Smooth muscle cell (in vitro differentiated cells): ENCODE results near the gene BCAT1. TPM values are rescaled to one million over a fixed set of nuclear protein-coding genes. Genes with fewer than 3 reads are reported as not detected.

Experiments used
- DNase-seq: peaks from one replicate; lab custom pipeline; 2025; ENCODE audit not compliant: unreplicated experiment; lab: John Stamatoyannopoulos, UW
- H2AFZ ChIP-seq: fragments of 200-600 bp; sonication (generic); 2 replicates; pipeline ENCODE4 v1.6.0; 2016; ENCODE audit warnings: antibody characterized with exemption, low read depth, mild to moderate bottlenecking
- H3F3A ChIP-seq: fragments of 200-600 bp; sonication (generic); 2 replicates; pipeline ENCODE4 v1.6.0; 2017; ENCODE audit warnings: antibody characterized with exemption, low read depth
- H3K27ac ChIP-seq: fragments of 200-600 bp; sonication (generic); 2 replicates; pipeline ENCODE4 v1.5.1; 2016; ENCODE audit warnings: low read depth, mild to moderate bottlenecking
- H3K27me3 ChIP-seq: fragments of 200-600 bp; sonication (generic); 2 replicates; pipeline ENCODE4 v1.6.1; 2016; ENCODE audit warnings: low read depth, mild to moderate bottlenecking
- H3K36me3 ChIP-seq: fragments of 200-600 bp; sonication (generic); 2 replicates; pipeline ENCODE4 v1.5.1; 2016; ENCODE audit warnings: low read depth
- H3K4me1 ChIP-seq: fragments of 200-600 bp; sonication (generic); 2 replicates; pipeline ENCODE4 v1.5.1; 2016; ENCODE audit warnings: low read depth
- H3K4me2 ChIP-seq: fragments of 200-600 bp; sonication (generic); 2 replicates; pipeline ENCODE4 v1.6.0; 2016; ENCODE audit warnings: mild to moderate bottlenecking
- H3K4me3 ChIP-seq: fragments of 200-600 bp; sonication (generic); 2 replicates; pipeline ENCODE4 v1.5.1; 2016; ENCODE audit warnings: mild to moderate bottlenecking
- H3K79me2 ChIP-seq: fragments of 200-600 bp; sonication (generic); 2 replicates; pipeline ENCODE4 v1.6.0; 2016; ENCODE audit warnings: low read depth, mild to moderate bottlenecking
- H3K9ac ChIP-seq: fragments of 200-600 bp; sonication (generic); 2 replicates; pipeline ENCODE4 v1.6.0; 2016; ENCODE audit warnings: low read depth
- H3K9me3 ChIP-seq: fragments of 200-600 bp; sonication (generic); replicated peaks from 2 replicates; pipeline ENCODE4 v1.5.1; 2016; ENCODE audit warnings: low read depth
- H4K20me1 ChIP-seq: fragments of 200-600 bp; sonication (generic); 2 replicates; pipeline ENCODE4 v1.6.0; 2016; ENCODE audit warnings: low read depth
- WGBS: methylation state at CpG from one replicate; pipeline ENCODE4 v1.1.7; 2016; ENCODE audit warnings: low lambda C conversion rate; 5-methylcytosine and 5-hydroxymethylcytosine counted together
- polyA plus RNA-seq: library from polyadenylated mRNA; unstranded; fragments of >200 nt; fragmentation: Nextera tagmentation; extraction: Ambion mirVana; gene quantifications from 2 replicates; pipeline ENCODE4 v1.2.1, GENCODE V29; 2016
- total RNA-seq: library from RNA; depleted of rRNA; stranded (reverse); fragments of >200 nt; gene quantifications from 2 replicates; pipeline ENCODE4 v1.2.3, GENCODE V29; 2014
- TF ChIP-seq, protein P1 (sequence below): fragments of 200-600 bp; sonication (generic); IDR thresholded peaks from 2 replicates; pipeline ENCODE4 v1.5.1; 2017; ENCODE audit warnings: borderline replicate concordance, mild to moderate bottlenecking, antibody characterized with exemption; ENCODE audit not compliant: insufficient read depth, poor library complexity, severe bottlenecking

BCAT1 gene
- total and polyA plus RNA-seq, 2 experiments from 2014 or later, result 78.2 to 174 TPM

DNA sequence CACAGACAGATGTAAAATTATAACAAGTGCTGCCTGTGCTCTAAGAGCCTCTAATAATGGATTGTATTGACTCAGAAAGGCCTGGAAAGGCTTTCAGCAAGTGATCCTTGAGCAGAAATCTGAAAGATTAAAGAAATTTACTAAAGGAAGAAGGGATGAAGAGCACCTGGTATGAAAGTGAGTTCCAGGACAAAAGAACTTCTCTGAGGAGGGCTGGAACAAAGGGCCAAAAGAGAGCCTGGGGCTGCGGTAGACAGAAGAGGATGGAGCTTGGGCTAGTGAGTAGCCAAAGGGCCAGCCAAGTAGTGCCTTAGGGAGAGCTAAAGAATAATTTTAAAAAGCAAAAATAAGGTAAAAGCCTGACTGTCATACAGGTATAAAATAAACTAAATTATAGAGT, 44.0 kb downstream of the BCAT1 start:
- H3F3A ChIP-seq, result no peaks in the 10 kb centered on the region
- H2AFZ ChIP-seq, result no peak overlapping the region
- no peaks in the 10 kb centered on the region for H3K27me3 ChIP-seq
- no peak for DNase-seq
- H3K9me3 ChIP-seq, result no peaks in the 10 kb centered on the region
- peak overlapping the region; percentile 16 for H3K4me2 ChIP-seq
- peak overlapping the region; percentile 43 for H3K27ac ChIP-seq
- H4K20me1 ChIP-seq, result peaks cover 100% of the 10 kb centered on the region
- 80% methylated on average over 1 of the region's 1 CpG for WGBS
- peaks cover 37% of the 10 kb centered on the region for H3K4me1 ChIP-seq
- no peak overlapping the region for H3K9ac ChIP-seq
- peaks cover 67% of the 10 kb centered on the region for H3K79me2 ChIP-seq
- TF ChIP-seq, protein P1, sequence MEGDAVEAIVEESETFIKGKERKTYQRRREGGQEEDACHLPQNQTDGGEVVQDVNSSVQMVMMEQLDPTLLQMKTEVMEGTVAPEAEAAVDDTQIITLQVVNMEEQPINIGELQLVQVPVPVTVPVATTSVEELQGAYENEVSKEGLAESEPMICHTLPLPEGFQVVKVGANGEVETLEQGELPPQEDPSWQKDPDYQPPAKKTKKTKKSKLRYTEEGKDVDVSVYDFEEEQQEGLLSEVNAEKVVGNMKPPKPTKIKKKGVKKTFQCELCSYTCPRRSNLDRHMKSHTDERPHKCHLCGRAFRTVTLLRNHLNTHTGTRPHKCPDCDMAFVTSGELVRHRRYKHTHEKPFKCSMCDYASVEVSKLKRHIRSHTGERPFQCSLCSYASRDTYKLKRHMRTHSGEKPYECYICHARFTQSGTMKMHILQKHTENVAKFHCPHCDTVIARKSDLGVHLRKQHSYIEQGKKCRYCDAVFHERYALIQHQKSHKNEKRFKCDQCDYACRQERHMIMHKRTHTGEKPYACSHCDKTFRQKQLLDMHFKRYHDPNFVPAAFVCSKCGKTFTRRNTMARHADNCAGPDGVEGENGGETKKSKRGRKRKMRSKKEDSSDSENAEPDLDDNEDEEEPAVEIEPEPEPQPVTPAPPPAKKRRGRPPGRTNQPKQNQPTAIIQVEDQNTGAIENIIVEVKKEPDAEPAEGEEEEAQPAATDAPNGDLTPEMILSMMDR, result no peak
- H3K36me3 ChIP-seq, result no peaks in the 10 kb centered on the region
- H3K4me3 ChIP-seq, result no peak overlapping the region

DNA sequence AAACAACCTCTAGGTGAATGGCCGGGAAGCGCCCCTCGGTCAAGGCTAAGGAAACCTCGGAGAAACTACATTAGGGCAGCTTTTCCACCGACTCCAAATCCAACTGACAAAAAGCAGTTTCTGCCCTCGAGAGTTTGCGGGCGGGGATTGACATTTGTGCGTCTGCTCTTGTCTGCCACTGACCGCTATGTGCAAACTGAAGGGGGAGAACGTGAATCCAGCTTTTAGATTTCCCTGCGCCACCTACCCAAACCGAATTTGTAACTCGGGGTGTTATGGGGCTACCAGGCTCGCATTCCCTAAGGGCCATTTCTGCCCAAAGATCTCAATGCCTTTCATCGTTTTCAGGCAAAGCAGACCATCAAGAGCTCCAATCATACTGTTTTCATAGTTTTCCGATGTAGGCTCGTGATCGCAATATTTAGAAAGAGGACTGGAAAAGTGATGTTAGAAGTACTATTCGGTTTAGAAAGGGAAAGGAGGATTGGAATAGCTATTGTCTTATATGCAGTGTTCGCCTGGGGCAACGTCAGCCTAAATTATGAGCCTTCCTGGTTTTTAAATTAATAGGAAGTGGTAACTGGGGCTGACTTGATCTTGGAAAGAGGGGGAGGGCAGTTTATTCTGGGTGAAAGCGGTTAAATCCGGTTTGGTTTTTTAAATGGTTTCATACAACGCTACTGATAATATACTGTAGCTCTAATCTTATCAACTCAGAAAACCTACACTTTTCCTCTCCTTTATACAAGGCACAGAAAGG, 45.4 kb downstream of the BCAT1 start:
- Histone ChIP-seq H3K79me2 (peaks cover 63% of the 10 kb centered on the region), H4K20me1 (peaks cover 100% of the 10 kb centered on the region), H3K4me1 (peaks cover 37% of the 10 kb centered on the region), H3K36me3 (no peaks in the 10 kb centered on the region), H3K4me3 (peak overlapping the region; percentile 59), H2AFZ (no peak overlapping the region), H3K9me3 (no peaks in the 10 kb centered on the region), H3K27me3 (no peaks in the 10 kb centered on the region), H3K27ac (no peak overlapping the region), H3F3A (no peaks in the 10 kb centered on the region), H3K4me2 (peak overlapping the region; percentile 95), H3K9ac (peak overlapping the region; percentile 14)
- TF ChIP-seq, protein P1, result no peak
- 23% methylated on average over 25 of the region's 25 CpGs for WGBS
- DNase-seq, result no peak

DNA sequence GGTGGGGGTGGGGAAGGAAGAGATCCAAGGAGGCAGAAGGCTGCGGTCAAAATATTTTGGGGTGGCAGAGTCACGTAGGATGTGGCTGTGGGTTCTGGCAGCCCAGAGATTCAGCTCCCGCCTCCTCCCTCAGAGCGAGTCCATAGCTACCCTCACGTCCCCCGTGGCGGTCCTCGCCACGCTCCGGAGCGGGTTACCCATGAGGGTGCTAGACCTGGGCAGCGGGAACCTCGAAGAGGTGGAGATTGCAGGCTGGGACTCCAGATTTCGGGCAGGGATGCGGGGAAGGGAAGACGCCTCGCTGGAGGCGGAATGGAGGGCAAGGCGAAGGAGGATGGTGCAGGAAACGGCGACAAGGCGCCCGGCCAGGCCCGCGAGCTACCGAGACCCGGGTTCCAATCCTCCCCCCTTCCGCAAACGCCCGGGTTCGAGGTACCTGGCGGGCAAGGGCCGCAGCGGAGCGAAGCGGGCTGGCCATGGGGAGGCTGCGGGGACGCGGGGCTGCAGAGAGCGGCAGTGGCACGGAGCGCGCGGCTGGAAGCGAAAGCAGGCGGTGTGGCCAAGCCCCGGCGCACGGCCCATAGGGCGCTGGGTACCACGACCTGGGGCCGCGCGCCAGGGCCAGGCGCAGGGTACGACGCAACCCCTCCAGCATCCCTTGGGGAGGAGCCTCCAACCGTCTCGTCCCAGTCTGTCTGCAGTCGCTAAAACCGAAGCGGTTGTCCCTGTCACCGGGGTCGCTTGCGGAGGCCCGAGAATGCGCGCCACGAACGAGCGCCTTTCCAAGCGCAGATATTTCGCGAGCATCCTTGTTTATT, 46.2 kb downstream of the BCAT1 start:
- TF ChIP-seq, protein P1, result no peak
- Histone ChIP-seq H3K27ac (no peak overlapping the region), H3K79me2 (peaks cover 63% of the 10 kb centered on the region), H3K27me3 (no peaks in the 10 kb centered on the region), H3K9me3 (no peaks in the 10 kb centered on the region), H3K9ac (peak overlapping the region; percentile 14), H3K4me3 (peak overlapping the region; percentile 59), H3K4me1 (peaks cover 37% of the 10 kb centered on the region), H3K36me3 (no peaks in the 10 kb centered on the region), H3F3A (no peaks in the 10 kb centered on the region), H2AFZ (no peak overlapping the region), H4K20me1 (peaks cover 100% of the 10 kb centered on the region), H3K4me2 (peak overlapping the region; percentile 95)
- DNase-seq, result no peak
- 3% methylated on average over 74 of the region's 74 CpGs for WGBS
